Stomach (tissue), 9 donors: ENCODE measurements around the gene SLC16A6. TPM values are rescaled to one million over a fixed set of nuclear protein-coding genes. Genes with fewer than 3 reads are reported as not detected.
"Not testable (repeated sequence)": the region's sequence is repeated elsewhere in the genome, so short reads cannot be mapped to it uniquely, and the experiment has no call there.

Experiments
- DNase-seq, 2 donors: peaks; one replicate each; pipeline versions ENCODE4 v3.0.0 to v3.0.0-alpha.2; 2013 to 2019
- H3K27ac ChIP-seq, 5 donors: fragments of 200-600 bp in 4 of 5; sonication (generic) in 4 of 5; one replicate each; pipeline ENCODE4 v1.5.1; 2013 to 2019; ENCODE audit warnings: mild to moderate bottlenecking in 1 of 5, moderate library complexity in 1 of 5
- H3K27me3 ChIP-seq, 3 donors: fragments of 200-600 bp; sonication (generic); one replicate each; pipeline ENCODE4 v1.5.1; 2017 to 2019; ENCODE audit warnings: mixed run types in 1 of 3
- H3K36me3 ChIP-seq, 4 donors: fragments of 200-600 bp; sonication (generic); 1 replicate in 3 of 4; 2 replicates in 1 of 4; pipeline ENCODE4 v1.5.1; 2016 to 2019
- H3K4me1 ChIP-seq, 4 donors: fragments of 200-600 bp; sonication (generic); one replicate each; pipeline ENCODE4 v1.5.1; 2016 to 2019
- H3K4me3 ChIP-seq, 4 donors: fragments of 200-600 bp; sonication (generic) in 3 of 4; one replicate each; pipeline ENCODE4 v1.5.1; 2016 to 2019; ENCODE audit warnings: mild to moderate bottlenecking in 1 of 4
- H3K9me3 ChIP-seq, 4 donors: fragments of 200-600 bp; sonication (generic); one replicate each; pipeline ENCODE4 v1.5.1; 2016 to 2019
- CTCF ChIP-seq, 7 experiments: fragments of 450-650 bp in 4 of 7; fragments of 200-600 bp in 3 of 7; sonication (generic) in 3 of 7; IDR thresholded peaks; one replicate each; pipeline ENCODE4 v1.5.1; 2016 to 2019; ENCODE audit warnings: antibody characterized with exemption in 7 of 7, control low read depth in 2 of 7, mild to moderate bottlenecking in 1 of 7
- EP300 ChIP-seq: sonication (generic); formaldehyde crosslinking; IDR thresholded peaks from one replicate; pipeline ENCODE4 v1.6.1; 2017; ENCODE audit warnings: antibody characterized with exemption
- POLR2A ChIP-seq, 4 donors: fragments of 450-650 bp; IDR thresholded peaks; one replicate each; pipeline ENCODE4 v1.6.1; 2016; ENCODE audit warnings: antibody characterized with exemption in 4 of 4, control low read depth in 2 of 4, mild to moderate bottlenecking in 1 of 4, moderate library complexity in 1 of 4
- POLR2AphosphoS5 ChIP-seq, 3 donors: sonication (generic); formaldehyde crosslinking; IDR thresholded peaks; one replicate each; pipeline ENCODE4 v1.6.1; 2016; ENCODE audit warnings: antibody characterized with exemption in 3 of 3
- WGBS, 5 donors: extraction: QIAGEN DNeasy Blood & Tissue Kit in 3 of 5; methylation state at CpG; one replicate each; pipeline versions ENCODE4 v1.1.5 to v1.1.7; 2013 to 2018; 5-methylcytosine and 5-hydroxymethylcytosine counted together
- intact Hi-C: fragments of 100-400 bp; cut with DNase I; formaldehyde crosslinking; loops from one replicate; pipeline ENCODE4 v1.15.1; 2023; ENCODE audit warnings: low total_unique reads
- polyA plus RNA-seq, 3 donors: library from polyadenylated mRNA; stranded (reverse); fragments of 200-250 nt; gene quantifications; one replicate each; pipeline ENCODE4 v1.2.3, GENCODE V29; 2013
- total RNA-seq, 5 donors: library from RNA; depleted of rRNA; stranded (reverse); fragments of >200 nt; gene quantifications; one replicate each; pipeline versions ENCODE4 v1.1.0 to v1.2.3, GENCODE V29; 2014 to 2016
- donor health status: healthy with polysubstance abuse.
- donor health status: Bipolar disorder and iron deficiency.
- donor health status: healthy.

SLC16A6 gene
- total and polyA plus RNA-seq, 8 donors = 0.37 to 0.92 (median 0.80) TPM; not detected in 5

- whole genome bisulfite sequencing, 5 donors = 85 to 87% (median 85%) methylated on average over 5 of the region's 5 CpGs
- Histone ChIP-seq H3K9me3 (no peaks in the 10 kb centered on the region), H3K27ac (peak overlapping the region in 2 of 5 donors; percentile 87), H3K27me3 (peaks cover under 1 to 39% (median 19%) of the 10 kb centered on the region in 3 donors), H3K4me3 (no peak overlapping the region), H3K4me1 (peaks cover 24 to 40% (median 30%) of the 10 kb centered on the region in 4 donors), H3K36me3 (no peaks in the 10 kb centered on the region)
- no peak for TF ChIP-seq CTCF (IDR thresholded peaks at IDR 0.05)
- no peak for TF ChIP-seq POLR2AphosphoS5 (IDR thresholded peaks at IDR 0.05)
- TF ChIP-seq POLR2A (IDR thresholded peaks at IDR 0.05) = no peak
- TF ChIP-seq EP300 = no peak
- no peak for DNase-seq
- intact Hi-C loops = no loop called here
Measured at GRCh38 chr17:68288375-68288774, 2.6 kb downstream of the SLC16A6 start.

GRCh38 chr17:68281965-68282364 is 9.0 kb downstream of the SLC16A6 start:
- 73 to 93% (median 84%) methylated on average over 3 to 6 of the region's 6 CpGs for WGBS, 5 donors
- H3K27me3 ChIP-seq, H3K4me3 ChIP-seq, H3K27ac ChIP-seq, intact Hi-C loops, DNase-seq, H3K4me1 ChIP-seq: not testable (repeated sequence)
- peaks cover 0 to 11% (median 4%) of the 10 kb centered on the region in 4 donors for H3K36me3 ChIP-seq
- peaks cover 0 to 12% (median 11%) of the 10 kb centered on the region in 4 donors for H3K9me3 ChIP-seq

GRCh38 chr17:68277807-68278206 is 13.1 kb downstream of the SLC16A6 start:
- Histone ChIP-seq H3K27me3 (no peaks in the 10 kb centered on the region), H3K4me1 (no peaks in the 10 kb centered on the region), H3K9me3 (peaks cover 0 to 12% (median 11%) of the 10 kb centered on the region in 4 donors), H3K27ac (no peak overlapping the region), H3K4me3 (no peak overlapping the region), H3K36me3 (peaks cover 0 to 21% (median 6%) of the 10 kb centered on the region in 4 donors)
- intact Hi-C loops = no loop called here
- TF ChIP-seq POLR2A (IDR thresholded peaks at IDR 0.05) (no peak), POLR2AphosphoS5 (IDR thresholded peaks at IDR 0.05) (no peak), CTCF (IDR thresholded peaks at IDR 0.05) (no peak), EP300 (no peak)
- WGBS, 5 donors = 95 to 99% (median 98%) methylated on average over 5 of the region's 5 CpGs
- no peak for DNase-seq

- 96 to 100% (median 98%) methylated on average over 3 of the region's 3 CpGs for WGBS, 5 donors
- H3K4me3 ChIP-seq, H3K4me1 ChIP-seq, intact Hi-C loops, H3K27me3 ChIP-seq, DNase-seq, H3K27ac ChIP-seq: not testable (repeated sequence)
- H3K9me3 ChIP-seq = peaks cover 0 to 12% (median 11%) of the 10 kb centered on the region in 4 donors
- H3K36me3 ChIP-seq = peaks cover 0 to 21% (median 6%) of the 10 kb centered on the region in 4 donors
Measured at GRCh38 chr17:68276339-68276738, 14.6 kb downstream of the SLC16A6 start.

DNA sequence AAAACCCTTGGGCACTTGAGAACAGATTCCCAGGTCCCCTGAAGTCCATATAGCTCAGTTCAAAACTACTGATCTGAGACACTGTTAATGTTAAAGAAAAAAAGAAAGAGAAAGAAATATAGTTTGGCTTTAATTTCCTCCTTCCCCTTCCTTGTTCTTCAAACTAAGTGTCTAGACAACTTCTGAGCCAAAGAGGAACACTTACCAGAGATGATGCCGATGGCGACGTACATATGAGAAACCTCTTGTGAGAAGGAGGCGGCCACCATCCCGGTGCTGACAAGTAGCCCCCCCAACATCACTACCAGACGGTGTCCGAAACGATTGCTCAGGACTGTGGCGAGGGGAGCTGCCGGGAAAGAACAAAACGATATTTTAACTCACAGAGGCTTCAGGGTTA is 17.2 kb downstream of the SLC16A6 start:
- intact Hi-C loops = no loop called here
- no peak overlapping the region for H3K4me3 ChIP-seq
- TF ChIP-seq POLR2AphosphoS5 (IDR thresholded peaks at IDR 0.05) (no peak), POLR2A (IDR thresholded peaks at IDR 0.05) (no peak), CTCF (IDR thresholded peaks at IDR 0.05) (no peak), EP300 (no peak)
- peaks cover 0 to 21% (median 6%) of the 10 kb centered on the region in 4 donors for H3K36me3 ChIP-seq
- no peak overlapping the region for H3K27ac ChIP-seq
- DNase-seq = no peak
- H3K9me3 ChIP-seq = peaks cover 0 to 12% (median 11%) of the 10 kb centered on the region in 4 donors
- no peaks in the 10 kb centered on the region for H3K4me1 ChIP-seq
- WGBS, 5 donors = 87 to 93% (median 87%) methylated on average over 11 of the region's 11 CpGs
- no peaks in the 10 kb centered on the region for H3K27me3 ChIP-seq

GRCh38 chr17:68265833-68266232 is 25.1 kb downstream of the SLC16A6 start:
- H3K27me3 ChIP-seq, H3K9me3 ChIP-seq, H3K36me3 ChIP-seq, H3K4me3 ChIP-seq, H3K27ac ChIP-seq: not testable (repeated sequence)
- peaks cover 0 to 21% (median 7%) of the 10 kb centered on the region in 4 donors for H3K4me1 ChIP-seq
- WGBS, 5 donors = 48 to 64% (median 60%) methylated on average over 2 of the region's 2 CpGs
- DNase-seq = peak in 1 of 2 donors; percentile 33
- intact Hi-C loops = loop anchor here (10.0 kb wide), 2 partner anchors 129 to 169 kb away; no protein-coding TSS in a partner anchor
